Measurements from ENCODE around the gene OTOA.
"Not testable (repeated sequence)": the region's sequence is repeated elsewhere in the genome, so short reads cannot be mapped to it uniquely, and the experiment has no call there.

OTOA gene

DNA sequence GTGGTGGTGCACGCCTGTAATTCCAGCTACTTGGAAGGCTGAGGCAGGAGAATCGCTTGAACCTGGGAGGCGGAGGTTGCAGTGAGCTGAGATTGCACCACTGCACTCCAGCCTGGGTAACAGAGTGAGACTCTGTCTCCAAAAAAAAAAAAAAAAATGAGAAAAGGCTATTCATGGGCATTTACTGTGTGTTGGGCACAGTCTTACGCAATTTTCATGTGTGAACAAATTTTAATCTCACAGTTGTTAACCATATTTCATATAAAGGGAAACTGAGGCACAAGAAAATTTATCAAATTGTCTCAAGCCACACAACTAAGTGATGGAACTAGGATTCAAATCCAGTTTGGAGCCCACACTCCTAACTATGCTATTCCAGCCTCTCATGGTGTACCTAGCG, 16.9 kb downstream of the OTOA start:
- DNase-seq, result not testable (repeated sequence)

- DNase-seq, result no peak
Measured at GRCh38 chr16:21683184-21683583, 19.4 kb downstream of the OTOA start.

DNA sequence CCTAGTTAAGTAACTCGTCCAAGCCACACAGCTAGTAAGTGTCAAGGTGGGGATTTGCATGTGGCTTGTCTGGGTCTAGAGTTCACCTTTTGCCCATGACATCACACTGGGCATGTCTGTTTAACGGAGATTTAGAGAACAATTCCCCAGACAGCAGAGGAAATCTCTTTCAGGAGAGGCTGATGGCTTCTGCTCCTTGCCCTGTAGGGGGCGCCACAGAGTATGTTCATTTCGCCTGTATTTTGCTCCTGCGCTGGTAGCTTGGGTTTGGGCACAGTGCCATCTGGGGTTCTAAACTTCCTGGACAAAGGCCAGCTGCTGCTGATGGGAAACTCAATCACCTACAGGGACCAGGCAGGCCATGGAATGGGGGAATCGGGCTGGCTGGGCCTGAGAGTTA, 20.4 kb downstream of the OTOA start:
- DNase-seq, result no peak

GRCh38 chr16:21685034-21685455, 21.3 kb downstream of the OTOA start:
- no peak for DNase-seq

DNA sequence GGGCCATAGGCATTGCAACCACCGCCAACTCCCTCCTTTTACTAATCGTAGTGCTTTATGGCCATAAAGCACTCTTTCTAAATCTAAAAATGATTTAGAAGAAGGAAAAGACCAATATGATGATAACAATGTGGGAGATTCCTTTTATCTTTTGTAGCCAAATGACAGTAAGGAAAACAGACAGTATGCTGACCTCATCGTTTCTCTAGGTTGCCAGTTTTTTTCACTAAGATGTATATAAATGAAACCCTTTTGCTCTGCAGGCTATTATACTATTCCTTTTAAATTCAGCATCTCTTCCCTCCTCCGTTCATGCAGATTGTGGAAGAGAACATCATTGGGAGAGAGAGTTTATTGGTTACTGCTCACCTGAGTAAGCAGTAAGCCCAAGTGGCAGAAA, 25.3 kb downstream of the OTOA start:
- no peak for DNase-seq

GRCh38 chr16:21690967-21691366, 27.2 kb downstream of the OTOA start:
- DNase-seq, result not testable (repeated sequence)

- peak; percentile 52 for DNase-seq
Measured at GRCh38 chr16:21694609-21695008, 30.8 kb downstream of the OTOA start.

GRCh38 chr16:21697032-21697431, 33.3 kb downstream of the OTOA start:
- no peak for DNase-seq

- DNase-seq, result no peak
Measured at GRCh38 chr16:21698169-21699032, 34.6 kb downstream of the OTOA start.

- no peak for DNase-seq
Measured at GRCh38 chr16:21701271-21701670, 37.5 kb downstream of the OTOA start.

- DNase-seq, result no peak
Measured at GRCh38 chr16:21702276-21702675, 38.5 kb downstream of the OTOA start.

DNA sequence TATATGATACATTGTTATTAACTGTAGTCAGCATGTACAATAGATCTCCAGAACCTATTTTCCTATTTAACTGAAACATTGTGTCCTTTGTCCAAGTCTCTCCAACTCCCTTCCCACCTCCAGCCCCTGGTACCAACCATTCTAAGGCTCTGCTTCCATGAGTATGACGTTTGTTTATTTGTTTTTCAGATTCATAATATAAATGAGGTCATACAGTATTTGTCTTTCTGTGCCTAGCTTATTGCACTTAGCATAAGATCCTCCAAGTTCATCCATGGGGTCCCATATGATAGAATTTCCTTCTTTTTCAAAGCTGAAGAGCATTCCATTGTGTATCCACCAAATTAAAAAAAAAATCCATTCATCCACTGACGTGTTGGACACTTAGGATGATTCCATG, 39.4 kb downstream of the OTOA start:
- no peak for DNase-seq

DNA sequence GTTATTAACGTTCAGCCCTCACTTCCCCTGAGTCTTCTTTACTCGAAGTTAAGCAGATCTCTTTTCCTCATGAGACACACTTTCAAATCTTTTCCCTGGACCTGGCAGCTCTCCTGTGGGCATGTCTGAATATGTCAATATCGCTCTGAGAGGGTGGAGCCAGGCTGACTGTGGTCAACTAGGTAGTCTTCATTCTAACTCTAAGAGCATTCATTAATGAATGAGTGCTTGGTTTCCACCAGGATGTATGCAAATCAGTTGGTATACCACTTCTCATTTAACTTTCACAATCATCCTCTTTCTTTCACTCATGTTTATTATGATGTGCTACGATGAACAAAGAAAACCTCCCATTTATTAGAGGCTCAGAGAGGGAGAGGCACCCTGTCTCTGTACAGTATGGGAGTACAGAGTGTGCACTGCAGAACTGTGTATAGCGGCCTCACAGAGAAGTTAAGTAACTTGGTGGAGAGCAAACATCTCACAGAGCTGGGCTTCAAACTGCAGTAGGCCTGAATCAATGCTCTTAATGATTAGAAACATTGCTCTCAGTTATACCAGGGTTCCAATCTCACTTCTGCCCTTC, 39.9 kb downstream of the OTOA start:
- no peak for DNase-seq

- DNase-seq, result no peak
Measured at GRCh38 chr16:21704266-21704665, 40.5 kb downstream of the OTOA start.

- no peak for DNase-seq
Measured at GRCh38 chr16:21704733-21705132, 41.0 kb downstream of the OTOA start.

GRCh38 chr16:21708533-21709115, 44.9 kb downstream of the OTOA start:
- peak; percentile 53 for DNase-seq

GRCh38 chr16:21710938-21711337, 47.2 kb downstream of the OTOA start:
- no peak for DNase-seq

GRCh38 chr16:21713549-21714368, 50.0 kb downstream of the OTOA start:
- DNase-seq, result no peak

DNA sequence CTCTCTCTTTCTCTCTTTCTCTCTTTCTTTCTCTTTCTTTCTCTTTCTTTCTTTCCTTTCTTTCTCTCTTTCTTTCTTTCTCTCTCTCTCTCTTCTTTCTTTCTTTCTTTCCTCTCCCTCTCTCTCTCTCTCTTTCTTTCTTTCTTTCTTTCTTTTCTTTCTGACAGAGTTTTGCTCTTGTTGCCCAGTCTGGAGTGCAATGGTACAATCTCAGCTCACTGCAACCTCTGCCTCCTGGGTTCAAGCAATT, 50.5 kb downstream of the OTOA start:
- not testable (repeated sequence) for DNase-seq

GRCh38 chr16:21717608-21718007, 53.8 kb downstream of the OTOA start:
- no peak for DNase-seq

DNA sequence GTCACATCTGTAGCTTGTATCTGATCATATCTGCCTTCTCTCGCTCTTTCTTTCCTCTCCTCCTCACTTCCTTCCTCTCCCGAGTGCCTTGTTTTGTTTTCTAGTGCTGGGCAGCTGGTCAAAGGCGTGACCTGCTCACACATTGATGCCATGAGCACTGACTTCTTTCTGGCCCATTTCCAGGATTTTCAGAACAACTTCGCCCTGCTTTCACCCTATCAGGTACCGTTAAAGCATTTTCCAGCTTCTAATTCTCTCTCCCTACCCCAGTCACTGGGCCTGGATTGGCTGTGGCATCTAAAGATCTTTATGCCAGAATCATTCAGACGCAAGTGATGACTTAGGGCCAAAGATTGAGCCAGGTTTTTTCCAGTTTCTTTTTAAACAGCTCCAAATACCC, 55.5 kb downstream of the OTOA start:
- DNase-seq, result no peak

GRCh38 chr16:21720533-21720932, 56.8 kb downstream of the OTOA start:
- no peak for DNase-seq

- DNase-seq, result no peak
Measured at GRCh38 chr16:21722771-21723455, 59.1 kb downstream of the OTOA start.

All from fibroblast of skin of abdomen (primary cell).